Fibroblast of villous mesenchyme (primary cell): ENCODE results near the gene SLAMF1. TPM values are rescaled to one million over a fixed set of nuclear protein-coding genes. Genes with fewer than 3 reads are reported as not detected.

Experiments
- DNase-seq: peaks from one replicate; pipeline ENCODE4 v3.0.0-alpha.2; 2010; ENCODE audit warnings: low read depth
- H3K4me3 ChIP-seq: 2 replicates; pipeline ENCODE4 v1.5.1; 2011; ENCODE audit warnings: low read depth, mild to moderate bottlenecking, low read length
- CTCF ChIP-seq: IDR thresholded peaks from 2 replicates; pipeline ENCODE4 v1.5.1; 2012; ENCODE audit warnings: low read depth, mild to moderate bottlenecking, low read length; ENCODE audit not compliant: insufficient read depth
- total RNA-seq: library from RNA; depleted of rRNA; stranded (reverse); fragments of >200 nt; gene quantifications from 2 replicates; pipeline ENCODE4 v1.2.3, GENCODE V29; 2012

The SLAMF1 gene
- total RNA-seq, 1 donor: not detected

DNA sequence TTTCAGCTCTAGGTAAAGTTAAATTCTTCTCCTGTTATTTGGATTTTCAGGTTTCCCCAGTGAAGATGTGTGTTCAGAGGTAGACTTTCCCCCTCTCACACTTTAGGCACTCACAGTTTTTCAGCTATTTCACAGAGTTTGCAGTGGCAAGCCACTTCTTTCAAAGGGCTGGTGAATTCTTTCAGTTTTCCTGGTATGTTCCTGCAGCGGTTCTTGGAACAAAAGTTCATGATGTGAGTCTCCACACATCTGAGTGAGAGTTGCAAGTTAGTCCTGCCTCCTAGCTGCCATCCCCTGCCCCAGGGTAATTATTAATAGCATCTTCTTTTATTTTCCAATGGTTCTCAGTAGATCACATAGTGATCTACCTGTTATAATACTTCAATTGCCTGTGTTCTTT is 40.2 kb downstream of the SLAMF1 start:
- TF ChIP-seq CTCF: no peak
- no peak for DNase-seq
- H3K4me3 ChIP-seq: no peak overlapping the region

DNA sequence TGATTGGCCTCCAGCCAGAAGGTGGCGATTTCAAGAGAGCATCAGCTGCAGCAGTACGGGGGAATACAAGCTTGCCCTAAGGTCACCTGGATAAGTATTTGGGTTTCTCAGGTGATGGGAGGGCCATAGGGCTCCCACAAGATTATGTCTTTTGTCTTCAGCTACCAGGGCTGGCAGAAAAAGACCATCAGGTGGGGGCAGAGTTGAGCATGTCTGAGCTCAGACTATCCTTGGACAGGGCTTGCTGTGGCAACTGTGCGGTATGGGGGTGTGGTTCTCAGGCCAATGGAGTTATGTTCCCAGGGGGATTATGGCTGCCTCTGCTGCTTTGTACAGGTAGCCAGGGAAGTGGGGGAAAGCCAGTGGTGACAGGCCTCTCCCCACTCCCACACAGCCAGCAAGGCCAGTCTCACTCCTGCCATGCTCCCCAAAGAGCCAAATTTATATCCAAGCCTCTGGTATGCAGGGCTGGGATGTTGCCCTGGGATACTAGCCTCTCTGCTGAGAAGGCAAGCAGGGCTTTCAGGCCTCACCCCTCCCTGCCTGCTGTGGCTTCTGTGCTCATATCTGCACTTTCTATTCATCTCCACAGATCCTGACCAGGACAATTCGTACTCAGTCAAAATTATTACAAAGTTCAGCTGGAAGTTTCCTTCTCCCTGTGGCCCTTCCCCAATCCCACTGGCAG is 40.9 kb downstream of the SLAMF1 start:
- no peak for TF ChIP-seq CTCF
- DNase-seq: no peak
- H3K4me3 ChIP-seq: no peak overlapping the region

DNA sequence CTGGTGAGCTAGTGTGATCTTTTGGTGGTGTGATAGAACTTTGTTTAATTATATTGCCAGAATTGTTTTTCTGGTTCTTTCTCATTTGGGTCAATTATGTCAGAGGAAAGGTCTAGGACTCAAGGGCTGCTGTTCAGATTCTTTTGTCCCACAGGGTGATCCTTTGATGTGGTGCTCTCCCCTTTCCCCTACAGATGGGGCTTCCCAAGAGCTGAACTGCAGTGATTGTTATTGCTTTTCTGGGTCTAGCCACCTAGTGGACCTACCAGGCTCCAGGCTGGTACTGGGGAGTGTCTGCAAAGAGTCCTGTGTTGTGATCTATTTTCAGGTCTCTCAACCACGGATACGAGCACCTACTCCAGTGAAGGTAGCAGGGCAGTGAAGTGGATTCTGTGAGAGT is 41.6 kb downstream of the SLAMF1 start:
- H3K4me3 ChIP-seq: no peak overlapping the region
- TF ChIP-seq CTCF: no peak
- no peak for DNase-seq

- no peak overlapping the region for H3K4me3 ChIP-seq
- no peak for TF ChIP-seq CTCF
- no peak for DNase-seq
Observed at GRCh38 chr1:160597705-160598104, 49.1 kb downstream of the SLAMF1 start.

- no peak for DNase-seq
- no peak for TF ChIP-seq CTCF
- no peak overlapping the region for H3K4me3 ChIP-seq
Observed at GRCh38 chr1:160597051-160597450, 49.8 kb downstream of the SLAMF1 start.

DNA sequence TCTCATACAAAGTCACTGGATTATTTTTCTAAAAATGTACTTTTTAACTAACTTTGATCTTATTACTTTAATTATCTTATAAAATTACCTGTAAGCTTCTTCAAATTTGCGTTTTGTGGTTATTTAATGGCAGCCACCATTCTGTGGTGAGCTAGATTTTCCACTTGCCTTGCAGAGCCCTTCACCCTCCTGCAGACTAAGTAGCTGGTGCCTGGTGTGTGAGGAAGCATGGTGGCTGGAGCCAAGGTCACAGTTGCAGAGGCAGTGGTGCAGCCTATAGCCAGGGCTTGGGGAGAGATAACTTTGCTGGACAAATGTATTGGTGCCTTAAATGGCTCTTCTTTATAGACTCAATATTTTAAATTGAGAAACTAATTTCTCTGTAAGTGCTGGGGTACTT is 56.4 kb downstream of the SLAMF1 start:
- no peak overlapping the region for H3K4me3 ChIP-seq
- no peak for TF ChIP-seq CTCF
- DNase-seq: no peak

DNA sequence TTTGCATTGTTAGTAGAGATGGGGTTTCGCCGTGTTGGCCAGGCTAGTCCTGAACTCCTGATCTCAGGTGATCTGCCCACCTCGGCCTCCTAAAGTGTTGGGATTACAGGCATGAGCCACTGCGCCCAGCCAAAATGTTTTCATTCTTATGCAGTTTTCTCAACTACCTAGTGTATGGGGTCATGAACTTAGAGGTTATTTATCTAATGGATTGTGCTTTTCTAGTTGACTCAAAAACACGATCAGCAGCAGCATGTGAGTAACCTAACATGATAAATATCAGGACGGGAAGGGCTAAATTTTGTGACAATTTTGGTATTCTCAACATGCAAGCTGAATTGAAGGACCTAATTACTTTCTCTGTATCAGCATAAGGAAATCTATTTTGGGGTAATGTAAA is 58.4 kb downstream of the SLAMF1 start:
- DNase-seq: no peak
- H3K4me3 ChIP-seq: no peak overlapping the region
- no peak for TF ChIP-seq CTCF
